Measurements from ENCODE around the gene PPP1R12C.

DNA sequence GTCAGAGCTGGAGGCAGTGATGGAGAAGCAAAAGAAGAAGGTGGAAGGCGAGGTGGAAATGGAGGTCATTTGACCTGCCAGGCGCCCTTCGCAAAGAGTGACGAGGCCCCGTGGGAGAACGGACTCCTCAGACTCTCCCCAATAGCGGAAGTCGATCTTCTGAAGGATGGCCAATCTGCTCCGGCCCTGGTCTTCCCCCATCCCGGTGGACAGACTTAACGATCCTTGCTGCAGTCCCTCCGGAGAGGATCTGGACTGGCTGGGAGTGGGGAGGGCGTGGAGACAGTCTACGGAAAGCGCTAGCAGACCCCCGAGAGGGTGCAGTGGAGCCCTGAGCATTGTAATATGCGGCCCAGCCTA, 29.9 kb downstream of the PPP1R12C start:
- TF ChIP-seq, protein P1, sequence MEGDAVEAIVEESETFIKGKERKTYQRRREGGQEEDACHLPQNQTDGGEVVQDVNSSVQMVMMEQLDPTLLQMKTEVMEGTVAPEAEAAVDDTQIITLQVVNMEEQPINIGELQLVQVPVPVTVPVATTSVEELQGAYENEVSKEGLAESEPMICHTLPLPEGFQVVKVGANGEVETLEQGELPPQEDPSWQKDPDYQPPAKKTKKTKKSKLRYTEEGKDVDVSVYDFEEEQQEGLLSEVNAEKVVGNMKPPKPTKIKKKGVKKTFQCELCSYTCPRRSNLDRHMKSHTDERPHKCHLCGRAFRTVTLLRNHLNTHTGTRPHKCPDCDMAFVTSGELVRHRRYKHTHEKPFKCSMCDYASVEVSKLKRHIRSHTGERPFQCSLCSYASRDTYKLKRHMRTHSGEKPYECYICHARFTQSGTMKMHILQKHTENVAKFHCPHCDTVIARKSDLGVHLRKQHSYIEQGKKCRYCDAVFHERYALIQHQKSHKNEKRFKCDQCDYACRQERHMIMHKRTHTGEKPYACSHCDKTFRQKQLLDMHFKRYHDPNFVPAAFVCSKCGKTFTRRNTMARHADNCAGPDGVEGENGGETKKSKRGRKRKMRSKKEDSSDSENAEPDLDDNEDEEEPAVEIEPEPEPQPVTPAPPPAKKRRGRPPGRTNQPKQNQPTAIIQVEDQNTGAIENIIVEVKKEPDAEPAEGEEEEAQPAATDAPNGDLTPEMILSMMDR (IDR thresholded peaks at IDR 0.05; ENCODE audit: low read depth, low read length) = no peak
- TF ChIP-seq EZH2phosphoT487 (IDR thresholded peaks at IDR 0.05; ENCODE audit: low read depth) = no peak

Data from OCI-LY3 (cell line).